Dermis blood vessel endothelial cell (primary cell): ENCODE data around the gene PPARG. TPM values are rescaled to one million over a fixed set of nuclear protein-coding genes. Genes with fewer than 3 reads are reported as not detected.
A peak's percentile ranks its signal among the peaks of the same experiment; 100 is the strongest.

Source experiments
- DNase-seq: peaks from one replicate; pipeline ENCODE4 v3.0.0; 2010
- total RNA-seq: library from RNA; depleted of rRNA; stranded (reverse); fragments of >200 nt; gene quantifications from 2 replicates; pipeline ENCODE4 v1.2.3, GENCODE V29; 2014

PPARG gene
- total RNA-seq, 1 donor from 2014 or later: 69.4 TPM

GRCh38 chr3:12345584-12346494 is 57.0 kb downstream of the PPARG start:
- DNase-seq: no peak

DNA sequence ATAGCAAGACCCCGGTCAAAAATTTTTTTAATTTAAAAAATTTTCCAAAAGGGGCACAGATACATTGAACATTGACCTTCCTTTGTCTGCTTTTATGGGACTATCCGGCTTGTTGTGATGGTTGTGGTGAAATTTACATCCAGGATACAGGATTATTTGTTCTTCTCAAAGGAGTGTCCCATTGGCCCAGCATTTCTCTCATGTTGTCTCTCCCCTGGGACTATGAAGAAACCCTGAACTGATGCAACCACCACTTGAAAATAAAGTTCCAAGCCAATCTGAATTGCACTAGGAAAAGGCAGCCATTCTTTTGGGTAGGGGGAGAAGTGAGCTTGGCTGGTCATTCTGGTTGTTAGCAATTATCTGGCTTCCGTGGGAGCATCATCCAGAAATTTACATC is 58.4 kb downstream of the PPARG start:
- DNase-seq: no peak

DNA sequence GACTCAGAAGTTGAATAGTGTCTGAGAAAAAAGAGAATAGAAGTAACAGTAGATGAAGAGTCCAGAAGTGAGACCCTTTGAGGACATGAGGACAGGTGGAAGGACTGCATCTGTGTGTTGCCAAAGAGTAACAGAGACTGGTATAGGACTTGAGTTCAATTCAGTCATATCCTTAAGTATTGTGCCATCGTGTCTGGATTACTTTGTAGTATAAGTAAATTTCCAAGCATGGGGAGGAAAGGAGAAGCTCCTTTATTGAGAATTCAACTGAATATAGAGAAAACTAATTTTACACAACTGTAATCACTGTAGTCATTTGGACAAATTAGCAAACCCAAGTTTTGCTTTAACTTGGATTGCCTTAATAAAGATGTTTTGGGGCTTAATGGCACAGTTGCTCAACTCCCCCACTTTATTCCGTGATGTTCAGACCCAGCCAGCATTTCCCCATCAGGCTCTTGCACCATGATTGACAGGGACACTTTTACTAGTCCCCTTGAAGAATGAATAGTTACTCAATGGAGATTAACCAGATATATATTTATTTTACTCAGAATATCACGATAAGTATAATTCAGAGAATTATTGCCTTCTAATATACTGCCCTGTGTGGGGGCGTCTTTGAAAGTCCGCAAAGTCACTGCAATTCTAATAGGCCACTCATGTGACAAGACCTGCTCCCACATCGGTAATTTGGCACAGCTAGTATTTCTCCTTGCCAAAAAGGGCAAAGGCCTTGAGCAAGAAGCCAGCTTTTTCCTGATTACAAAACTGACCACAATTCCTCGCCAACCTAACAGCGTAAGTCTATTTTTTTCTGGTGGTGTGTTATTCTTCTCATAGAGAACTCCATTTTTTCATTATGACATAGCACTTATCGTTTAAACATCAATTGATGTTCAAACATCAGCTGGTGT is 61.3 kb downstream of the PPARG start:
- peak; percentile 96 for DNase-seq

- peak; percentile 8 for DNase-seq
Measured at GRCh38 chr3:12351145-12351544, 62.3 kb downstream of the PPARG start.

GRCh38 chr3:12352253-12352652 is 63.4 kb downstream of the PPARG start:
- DNase-seq: no peak

- DNase-seq: no peak
Measured at GRCh38 chr3:12352755-12353154, 63.9 kb downstream of the PPARG start.

DNA sequence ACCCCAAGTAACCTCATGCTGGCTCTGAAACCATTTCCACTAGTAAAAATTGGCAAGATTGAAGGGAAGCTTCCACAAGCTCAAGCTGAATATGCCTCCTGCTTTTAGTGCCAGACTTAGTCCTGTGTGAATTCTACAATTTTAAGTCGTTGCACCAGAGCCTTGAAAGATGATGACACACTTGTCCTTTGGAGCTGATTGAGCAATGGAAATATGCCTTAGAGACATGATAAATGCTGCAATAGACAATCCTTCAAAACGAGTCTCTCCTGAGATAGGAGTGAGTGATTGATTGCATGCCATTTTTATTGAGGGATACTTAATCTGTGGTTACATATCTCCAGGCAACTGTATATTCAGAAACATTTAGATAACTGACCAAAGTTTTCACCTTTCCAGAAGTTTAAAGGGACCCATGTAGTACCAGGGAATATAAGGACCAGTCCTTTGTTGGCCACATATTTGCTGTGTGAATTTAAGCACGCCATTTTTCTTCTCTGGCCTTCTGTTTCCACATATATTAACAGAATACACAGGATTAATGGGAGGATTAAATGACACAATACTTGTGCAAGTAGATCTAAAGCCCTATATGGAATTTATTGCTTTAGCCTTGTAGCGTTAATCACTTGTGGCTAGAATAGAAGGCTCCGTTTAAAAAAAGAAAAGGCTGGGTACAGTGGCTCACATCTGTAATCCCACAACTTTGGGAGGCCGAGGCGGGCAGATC is 65.1 kb downstream of the PPARG start:
- no peak for DNase-seq

DNA sequence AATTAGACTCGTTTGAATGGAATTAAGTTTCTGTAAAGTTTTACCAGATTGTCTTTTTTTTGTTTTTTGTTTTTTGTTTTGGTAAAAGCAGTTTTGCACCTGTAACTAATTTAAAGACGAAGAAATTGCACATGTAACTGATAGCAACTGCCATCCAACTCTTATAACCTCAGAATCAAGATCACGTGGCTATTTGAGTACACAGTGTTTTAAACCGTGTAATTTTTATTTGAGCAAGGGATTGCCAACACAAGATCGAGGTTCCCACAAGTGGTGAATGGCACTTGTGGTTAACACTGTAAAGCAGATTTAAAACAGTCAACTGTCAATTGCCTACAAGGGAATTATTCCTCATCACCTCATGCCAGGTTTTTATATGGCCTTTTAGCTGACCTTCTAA is 67.3 kb downstream of the PPARG start:
- no peak for DNase-seq

GRCh38 chr3:12356996-12357395 is 68.1 kb downstream of the PPARG start:
- no peak for DNase-seq

GRCh38 chr3:12357456-12357855 is 68.6 kb downstream of the PPARG start:
- DNase-seq: no peak

DNA sequence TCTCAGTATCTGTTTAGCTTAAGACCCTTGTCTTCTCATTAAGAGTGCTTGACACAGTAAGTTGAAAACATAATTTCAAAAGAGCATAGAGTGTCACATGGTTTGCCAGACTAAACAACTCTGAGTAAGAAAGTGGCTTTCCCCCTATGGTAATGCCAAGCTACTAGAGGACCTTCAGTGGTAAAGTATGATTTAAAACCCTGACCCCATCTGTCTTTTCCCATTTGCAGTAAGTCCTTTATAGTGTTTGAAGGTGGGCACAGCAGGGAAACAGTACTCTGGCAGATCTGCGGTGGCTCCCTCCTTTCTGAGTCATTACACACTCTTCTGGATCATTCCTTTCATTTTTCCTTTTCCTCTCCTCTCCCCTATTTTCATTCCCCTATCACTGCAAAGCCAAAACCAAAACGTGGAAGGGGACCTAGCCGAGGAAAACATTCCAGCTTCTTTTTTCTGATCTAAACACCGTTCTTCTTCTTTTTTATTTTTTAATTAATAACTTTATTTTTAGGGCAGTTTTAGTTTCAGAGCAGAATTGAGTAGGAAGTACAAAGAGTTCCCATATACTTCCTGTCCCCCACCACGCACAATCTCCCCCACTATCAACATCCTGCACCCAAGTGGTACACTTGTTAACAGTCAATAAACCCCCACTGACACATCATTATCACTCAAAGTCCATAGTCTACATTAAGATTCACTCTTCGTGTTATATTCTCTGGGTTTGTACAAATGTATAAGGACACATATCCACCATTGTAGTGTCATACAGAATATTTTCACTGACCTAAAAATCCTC is 74.7 kb downstream of the PPARG start:
- DNase-seq: peak; percentile 7

DNA sequence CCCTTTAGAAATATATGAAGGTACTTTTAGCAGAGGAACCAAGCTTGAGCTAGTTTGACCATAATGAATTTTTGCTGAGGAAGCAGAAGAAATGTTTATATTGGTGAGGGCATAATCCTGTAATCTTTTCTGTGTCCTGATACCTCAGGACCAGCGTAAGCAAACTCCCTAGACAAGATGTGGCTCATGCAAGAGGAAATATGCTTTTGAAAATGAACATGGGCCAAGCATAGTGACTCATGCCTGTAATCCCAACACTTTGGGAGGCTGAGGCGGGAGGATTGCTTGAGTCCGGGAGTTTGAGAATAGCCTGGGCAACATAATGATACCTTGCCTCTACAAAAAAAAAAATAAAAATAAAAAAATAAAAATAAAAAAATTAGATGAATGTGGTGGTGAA is 78.5 kb downstream of the PPARG start:
- DNase-seq: no peak

GRCh38 chr3:12369029-12369428 is 80.2 kb downstream of the PPARG start:
- DNase-seq: no peak

DNA sequence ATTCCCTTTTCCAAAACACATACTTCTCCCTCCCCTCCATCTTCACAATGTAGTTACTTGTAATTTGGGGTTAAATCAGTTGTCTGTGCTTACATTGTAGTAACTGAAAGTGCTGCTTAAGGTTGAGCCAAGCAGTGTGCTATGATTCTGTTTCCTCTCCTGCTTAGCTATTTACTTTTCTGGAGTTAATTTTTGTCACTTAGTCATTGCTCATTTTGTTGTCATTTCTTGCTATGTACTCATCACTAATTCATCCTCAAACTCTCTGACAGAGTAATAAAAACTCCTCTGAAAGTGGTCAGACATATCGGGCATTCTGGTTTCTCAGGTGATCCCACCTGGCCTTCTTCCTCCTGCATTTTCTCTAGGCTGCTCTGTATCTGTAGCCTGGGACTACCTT is 80.7 kb downstream of the PPARG start:
- no peak for DNase-seq

GRCh38 chr3:12370758-12371157 is 81.9 kb downstream of the PPARG start:
- peak; percentile 85 for DNase-seq

- peak; percentile 42 for DNase-seq
Measured at GRCh38 chr3:12371525-12372140, 82.8 kb downstream of the PPARG start.

DNA sequence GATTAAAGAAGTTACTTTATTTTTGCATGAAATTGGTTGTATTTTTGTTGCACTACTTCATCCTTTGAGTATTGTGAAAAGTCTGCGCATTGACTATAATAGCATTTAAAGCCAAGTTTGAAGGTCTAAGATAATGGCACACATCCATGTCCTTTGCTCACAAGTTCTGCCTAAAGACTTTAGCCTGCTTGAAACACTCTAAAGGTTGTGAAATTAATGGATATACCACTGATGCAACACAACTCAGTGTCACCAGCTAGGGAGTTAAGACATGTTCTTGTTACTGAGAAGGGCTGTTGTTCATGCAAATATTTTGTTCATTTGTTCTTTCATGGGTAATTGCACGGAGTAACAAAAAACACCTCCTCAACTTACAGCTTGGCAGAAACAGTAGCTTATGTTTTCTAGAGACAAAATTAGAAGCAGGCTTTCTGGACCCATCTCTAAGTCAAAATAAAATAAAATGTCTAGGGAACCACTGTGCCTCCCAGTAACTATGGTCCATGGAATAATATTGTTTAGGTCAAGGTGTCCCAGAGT is 83.9 kb downstream of the PPARG start:
- no peak for DNase-seq

- no peak for DNase-seq
Measured at GRCh38 chr3:12375572-12375971, 86.7 kb downstream of the PPARG start.

DNA sequence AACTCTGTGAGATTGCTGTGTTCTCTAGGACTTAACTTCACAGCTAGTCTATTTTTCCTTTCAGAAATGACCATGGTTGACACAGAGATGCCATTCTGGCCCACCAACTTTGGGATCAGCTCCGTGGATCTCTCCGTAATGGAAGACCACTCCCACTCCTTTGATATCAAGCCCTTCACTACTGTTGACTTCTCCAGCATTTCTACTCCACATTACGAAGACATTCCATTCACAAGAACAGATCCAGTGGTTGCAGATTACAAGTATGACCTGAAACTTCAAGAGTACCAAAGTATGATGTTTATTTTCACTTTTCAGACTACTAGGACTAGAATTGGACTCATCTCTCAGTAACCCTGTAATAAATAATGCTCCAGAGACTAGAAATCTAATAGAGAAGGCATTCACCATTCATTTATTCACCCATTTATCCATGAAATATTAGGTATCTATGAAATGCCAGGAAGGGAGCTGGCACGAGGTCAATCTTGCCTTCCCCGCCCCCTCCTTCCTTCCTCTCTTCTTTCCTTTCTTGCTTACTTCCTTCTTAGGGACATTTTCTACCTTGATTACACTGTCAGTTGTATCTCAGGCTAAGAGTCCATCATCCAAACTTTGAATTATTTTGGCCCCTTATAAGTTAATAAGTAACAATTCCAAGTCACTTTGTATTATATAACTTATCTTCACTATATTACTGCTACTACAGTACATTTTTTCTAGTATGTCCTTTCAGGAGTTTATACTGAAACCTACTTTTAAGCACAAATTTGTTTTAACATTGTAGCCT is 91.0 kb downstream of the PPARG start:
- DNase-seq: no peak

DNA sequence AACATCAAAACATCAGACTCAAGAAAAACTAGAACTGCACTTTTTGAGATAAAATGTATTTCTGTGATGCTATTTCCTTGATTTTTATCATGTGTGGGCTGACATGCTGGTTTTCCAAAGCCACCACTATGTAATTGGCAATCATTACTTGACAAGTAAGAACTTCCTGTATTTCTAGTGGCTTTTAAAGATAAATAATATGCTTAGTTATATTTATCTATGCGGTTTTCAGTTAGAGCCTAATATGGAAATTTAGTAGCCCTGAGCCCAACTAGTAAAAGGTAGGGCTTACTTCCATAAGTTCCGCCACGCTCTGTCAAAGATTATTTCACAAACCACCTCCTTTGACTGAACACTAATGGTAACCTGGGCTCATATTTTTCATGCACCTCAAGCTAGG is 91.6 kb downstream of the PPARG start:
- no peak for DNase-seq
